GM23338 (cell line): ENCODE measurements around the gene NSUN7. TPM values are rescaled to one million over a fixed set of nuclear protein-coding genes. Genes with fewer than 3 reads are reported as not detected.
A peak's percentile ranks its signal among the peaks of the same experiment; 100 is the strongest.

Source experiments
- ATAC-seq: fragments of 200-7000 bp; cut with Tn5 transposase; 3 replicates; pipeline ENCODE4 v1.9.1; 2020
- DNase-seq: peaks from one replicate; pipeline ENCODE4 v3.0.0-alpha.2; 2015; ENCODE audit warnings: low spot score
- H2AFZ ChIP-seq: fragments of 200-600 bp; sonication (generic); 2 replicates; pipeline ENCODE4 v1.8.0; 2016; ENCODE audit warnings: antibody characterized with exemption, mild to moderate bottlenecking, moderate library complexity
- H3F3A ChIP-seq: fragments of 200-600 bp; sonication (generic); replicated peaks from 2 replicates; pipeline ENCODE4 v1.8.0; 2017; ENCODE audit warnings: antibody characterized with exemption, mixed run types, low read depth
- H3K27ac ChIP-seq: fragments of 200-600 bp; sonication (generic); 2 replicates; pipeline ENCODE4 v1.6.1; 2016; ENCODE audit warnings: low read depth
- H3K27me3 ChIP-seq: fragments of 200-600 bp; sonication (generic); 2 replicates; pipeline ENCODE4 v1.8.0; 2016; ENCODE audit warnings: mild to moderate bottlenecking, mixed run types, moderate library complexity; ENCODE audit not compliant: insufficient read depth
- H3K36me3 ChIP-seq: fragments of 200-600 bp; sonication (generic); 2 replicates; pipeline ENCODE4 v1.8.0; 2016; ENCODE audit warnings: mild to moderate bottlenecking; ENCODE audit not compliant: insufficient read depth
- H3K4me1 ChIP-seq: fragments of 200-600 bp; sonication (generic); 2 replicates; pipeline ENCODE4 v1.8.0; 2016; ENCODE audit warnings: mild to moderate bottlenecking, moderate library complexity; ENCODE audit not compliant: insufficient read depth
- H3K4me2 ChIP-seq: fragments of 200-600 bp; sonication (generic); 2 replicates; pipeline ENCODE4 v1.7.1; 2017; ENCODE audit warnings: mixed run types
- H3K4me3 ChIP-seq: fragments of 200-600 bp; sonication (generic); 2 replicates; pipeline ENCODE4 v1.6.1; 2016; ENCODE audit warnings: mixed run types
- H3K79me2 ChIP-seq: fragments of 200-600 bp; sonication (generic); replicated peaks from 2 replicates; pipeline ENCODE4 v1.8.0; 2017; ENCODE audit warnings: mild to moderate bottlenecking; ENCODE audit not compliant: insufficient read depth
- H3K9me2 ChIP-seq: fragments of 200-600 bp; sonication (generic); 2 replicates; pipeline ENCODE4 v1.8.0; 2017; ENCODE audit not compliant: insufficient read depth
- H4K20me1 ChIP-seq: fragments of 200-600 bp; sonication (generic); replicated peaks from 2 replicates; pipeline ENCODE4 v1.8.0; 2017; ENCODE audit warnings: mild to moderate bottlenecking; ENCODE audit not compliant: insufficient read depth
- H3K27ac Mint-ChIP-seq: 2 replicates; pipeline ENCODE4 v1.8.0; 2020; ENCODE audit warnings: inconsistent platforms, mild to moderate bottlenecking, moderate library complexity, mixed read lengths
- H3K27me3 Mint-ChIP-seq: 3 replicates; pipeline ENCODE4 v1.8.0; 2022; ENCODE audit warnings: low read depth, mild to moderate bottlenecking, moderate library complexity, mixed read lengths, inconsistent platforms; ENCODE audit not compliant: insufficient read depth, poor library complexity
- H3K36me3 Mint-ChIP-seq: 3 replicates; pipeline ENCODE4 v1.8.0; 2021; ENCODE audit warnings: low read depth, mild to moderate bottlenecking, inconsistent platforms, moderate library complexity, mixed read lengths
- H3K4me1 Mint-ChIP-seq: 3 replicates; pipeline ENCODE4 v1.8.0; 2020; ENCODE audit warnings: mild to moderate bottlenecking, inconsistent platforms, mixed read lengths
- H3K4me3 Mint-ChIP-seq: 3 replicates; pipeline ENCODE4 v1.8.0; 2021; ENCODE audit warnings: moderate library complexity, mild to moderate bottlenecking, inconsistent platforms, mixed read lengths
- H3K9me3 Mint-ChIP-seq: 3 replicates; pipeline ENCODE4 v1.8.0; 2020; ENCODE audit warnings: moderate library complexity, mild to moderate bottlenecking, inconsistent platforms, mixed read lengths
- CREB1 ChIP-seq: fragments of 250-450 bp; sonication (Bioruptor Pico); IDR thresholded peaks from 2 replicates; pipeline ENCODE4 v1.5.0; 2020; ENCODE audit warnings: low read depth, mild to moderate bottlenecking, moderate library complexity
- EZH2 ChIP-seq: fragments of 200-600 bp; sonication (generic); IDR thresholded peaks from one replicate; pipeline ENCODE4 v1.8.0; 2017; ENCODE audit warnings: antibody characterized with exemption, mild to moderate bottlenecking, low read depth; ENCODE audit not compliant: unreplicated experiment
- EZH2phosphoT487 ChIP-seq: fragments of 200-600 bp; sonication (generic); IDR thresholded peaks from one replicate; pipeline ENCODE4 v1.8.1; 2018; ENCODE audit warnings: antibody characterized with exemption; ENCODE audit not compliant: unreplicated experiment
- JUNB ChIP-seq: IDR thresholded peaks from one replicate; pipeline ENCODE4 v1.6.1; 2016; ENCODE audit warnings: antibody characterized with exemption; ENCODE audit not compliant: unreplicated experiment
- NANOG ChIP-seq: IDR thresholded peaks from 2 replicates; pipeline ENCODE4 v1.6.1; 2016; ENCODE audit warnings: antibody characterized with exemption, borderline replicate concordance
- POLR2AphosphoS5 ChIP-seq: IDR thresholded peaks from 2 replicates; pipeline ENCODE4 v1.6.1; 2016; ENCODE audit warnings: antibody characterized with exemption, low read depth
- STAT1 ChIP-seq: IDR thresholded peaks from one replicate; pipeline ENCODE4 v1.6.1; 2016; ENCODE audit warnings: antibody characterized with exemption; ENCODE audit not compliant: unreplicated experiment
- ZNF114 ChIP-seq: fragments of 250-450 bp; sonication (Bioruptor Pico); IDR thresholded peaks from 2 replicates; pipeline ENCODE4 v1.5.0; 2020; ENCODE audit warnings: mild to moderate bottlenecking, moderate library complexity
- ZNF331 ChIP-seq: fragments of 250-450 bp; sonication (Bioruptor Pico); IDR thresholded peaks from 2 replicates; pipeline ENCODE4 v1.5.0; 2020; ENCODE audit warnings: low read depth, mild to moderate bottlenecking, moderate library complexity
- polyA plus RNA-seq: library from polyadenylated mRNA; unstranded; fragments of >200 nt; fragmentation: Nextera tagmentation; extraction: Ambion mirVana; gene quantifications from 2 replicates; pipeline ENCODE4 v1.2.1, GENCODE V29; 2016
- total RNA-seq: library from RNA; depleted of rRNA; stranded (reverse); fragments of >200 nt; shearing (Covaris generic); gene quantifications from 2 replicates; pipeline ENCODE4 v1.2.3, GENCODE V29; 2014
- TF ChIP-seq, protein P1 (sequence below): IDR thresholded peaks from one replicate; pipeline ENCODE4 v1.6.1; 2018; ENCODE audit warnings: antibody characterized with exemption; ENCODE audit not compliant: unreplicated experiment
- TF ChIP-seq, protein P2 (sequence below): IDR thresholded peaks from 2 replicates; pipeline ENCODE4 v1.6.1; 2016; ENCODE audit warnings: antibody characterized with exemption
- TF ChIP-seq, protein P3 (sequence below): fragments of 250-450 bp; sonication (Bioruptor Pico); IDR thresholded peaks from 2 replicates; pipeline ENCODE4 v1.5.0; 2020; ENCODE audit warnings: mild to moderate bottlenecking, moderate library complexity
- TF ChIP-seq, protein P4 (sequence below), 2 experiments: fragments of 200-600 bp in 1 of 2; sonication (generic) in 1 of 2; conservative IDR thresholded peaks; 2 replicates each; pipeline versions ENCODE4 v1.5.1 to v1.6.1; 2016 to 2017; ENCODE audit warnings: antibody characterized with exemption in 2 of 2, low read depth in 2 of 2, mild to moderate bottlenecking in 2 of 2, moderate library complexity in 1 of 2

Gene NSUN7
- total and polyA plus RNA-seq, 2 experiments from 2014 or later: 28.8 to 29.0 TPM

DNA sequence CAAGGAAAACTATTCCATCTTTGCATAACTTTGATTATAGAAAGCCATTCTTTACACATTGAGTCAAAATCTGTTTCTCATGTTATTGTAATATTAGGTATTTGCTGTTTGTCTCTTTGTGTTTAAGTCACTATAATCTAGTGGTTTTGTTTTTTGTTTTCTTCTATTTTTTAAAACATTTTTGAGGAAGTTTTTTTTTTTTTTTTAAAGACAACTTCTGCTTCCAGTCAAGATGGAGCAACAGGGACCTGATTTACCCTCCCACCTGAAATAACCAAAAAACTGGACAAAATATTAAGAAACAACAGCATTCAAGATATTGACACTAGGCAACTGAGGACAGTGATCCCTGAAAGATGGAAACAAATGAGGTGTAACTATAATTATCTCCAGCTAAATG lies 18.4 kb upstream of the NSUN7 start (continued):
- TF ChIP-seq, protein P1, sequence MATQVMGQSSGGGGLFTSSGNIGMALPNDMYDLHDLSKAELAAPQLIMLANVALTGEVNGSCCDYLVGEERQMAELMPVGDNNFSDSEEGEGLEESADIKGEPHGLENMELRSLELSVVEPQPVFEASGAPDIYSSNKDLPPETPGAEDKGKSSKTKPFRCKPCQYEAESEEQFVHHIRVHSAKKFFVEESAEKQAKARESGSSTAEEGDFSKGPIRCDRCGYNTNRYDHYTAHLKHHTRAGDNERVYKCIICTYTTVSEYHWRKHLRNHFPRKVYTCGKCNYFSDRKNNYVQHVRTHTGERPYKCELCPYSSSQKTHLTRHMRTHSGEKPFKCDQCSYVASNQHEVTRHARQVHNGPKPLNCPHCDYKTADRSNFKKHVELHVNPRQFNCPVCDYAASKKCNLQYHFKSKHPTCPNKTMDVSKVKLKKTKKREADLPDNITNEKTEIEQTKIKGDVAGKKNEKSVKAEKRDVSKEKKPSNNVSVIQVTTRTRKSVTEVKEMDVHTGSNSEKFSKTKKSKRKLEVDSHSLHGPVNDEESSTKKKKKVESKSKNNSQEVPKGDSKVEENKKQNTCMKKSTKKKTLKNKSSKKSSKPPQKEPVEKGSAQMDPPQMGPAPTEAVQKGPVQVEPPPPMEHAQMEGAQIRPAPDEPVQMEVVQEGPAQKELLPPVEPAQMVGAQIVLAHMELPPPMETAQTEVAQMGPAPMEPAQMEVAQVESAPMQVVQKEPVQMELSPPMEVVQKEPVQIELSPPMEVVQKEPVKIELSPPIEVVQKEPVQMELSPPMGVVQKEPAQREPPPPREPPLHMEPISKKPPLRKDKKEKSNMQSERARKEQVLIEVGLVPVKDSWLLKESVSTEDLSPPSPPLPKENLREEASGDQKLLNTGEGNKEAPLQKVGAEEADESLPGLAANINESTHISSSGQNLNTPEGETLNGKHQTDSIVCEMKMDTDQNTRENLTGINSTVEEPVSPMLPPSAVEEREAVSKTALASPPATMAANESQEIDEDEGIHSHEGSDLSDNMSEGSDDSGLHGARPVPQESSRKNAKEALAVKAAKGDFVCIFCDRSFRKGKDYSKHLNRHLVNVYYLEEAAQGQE: no peak

DNA sequence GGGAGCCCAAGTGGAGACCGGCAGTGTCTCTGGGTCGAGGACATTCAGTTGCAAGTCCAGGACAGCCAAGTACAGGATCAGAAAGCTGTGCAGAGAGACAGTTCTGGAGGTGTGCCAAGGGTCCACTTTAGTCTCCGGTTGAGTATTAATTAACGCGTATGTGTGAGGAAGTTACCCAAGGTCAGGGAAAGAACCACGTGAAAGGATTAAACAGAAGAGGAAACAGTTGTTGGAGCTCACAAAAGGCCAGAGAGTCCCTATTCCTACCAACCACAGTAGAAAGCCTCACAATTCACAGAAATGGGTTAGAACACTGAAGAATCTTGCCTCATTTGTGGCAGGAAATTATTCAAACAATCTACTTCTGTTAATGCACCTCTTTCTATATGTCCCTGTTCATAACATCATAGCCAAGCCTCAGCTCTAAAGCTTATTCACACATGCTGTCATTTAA lies 17.9 kb upstream of the NSUN7 start:
- no peaks in the 10 kb centered on the region; the same call in 2 of the 3 replicates for H3K9me3 Mint-ChIP-seq
- TF ChIP-seq, protein P2, sequence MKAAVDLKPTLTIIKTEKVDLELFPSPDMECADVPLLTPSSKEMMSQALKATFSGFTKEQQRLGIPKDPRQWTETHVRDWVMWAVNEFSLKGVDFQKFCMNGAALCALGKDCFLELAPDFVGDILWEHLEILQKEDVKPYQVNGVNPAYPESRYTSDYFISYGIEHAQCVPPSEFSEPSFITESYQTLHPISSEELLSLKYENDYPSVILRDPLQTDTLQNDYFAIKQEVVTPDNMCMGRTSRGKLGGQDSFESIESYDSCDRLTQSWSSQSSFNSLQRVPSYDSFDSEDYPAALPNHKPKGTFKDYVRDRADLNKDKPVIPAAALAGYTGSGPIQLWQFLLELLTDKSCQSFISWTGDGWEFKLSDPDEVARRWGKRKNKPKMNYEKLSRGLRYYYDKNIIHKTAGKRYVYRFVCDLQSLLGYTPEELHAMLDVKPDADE: no peak
- no peak for TF ChIP-seq EZH2
- TF ChIP-seq ZNF114 (CRISPR knock-in tag): no peak
- TF ChIP-seq ZNF331 (CRISPR knock-in tag): no peak
- no peak for TF ChIP-seq STAT1
- no peak for TF ChIP-seq NANOG
- TF ChIP-seq EZH2phosphoT487: no peak
- TF ChIP-seq, protein P3, sequence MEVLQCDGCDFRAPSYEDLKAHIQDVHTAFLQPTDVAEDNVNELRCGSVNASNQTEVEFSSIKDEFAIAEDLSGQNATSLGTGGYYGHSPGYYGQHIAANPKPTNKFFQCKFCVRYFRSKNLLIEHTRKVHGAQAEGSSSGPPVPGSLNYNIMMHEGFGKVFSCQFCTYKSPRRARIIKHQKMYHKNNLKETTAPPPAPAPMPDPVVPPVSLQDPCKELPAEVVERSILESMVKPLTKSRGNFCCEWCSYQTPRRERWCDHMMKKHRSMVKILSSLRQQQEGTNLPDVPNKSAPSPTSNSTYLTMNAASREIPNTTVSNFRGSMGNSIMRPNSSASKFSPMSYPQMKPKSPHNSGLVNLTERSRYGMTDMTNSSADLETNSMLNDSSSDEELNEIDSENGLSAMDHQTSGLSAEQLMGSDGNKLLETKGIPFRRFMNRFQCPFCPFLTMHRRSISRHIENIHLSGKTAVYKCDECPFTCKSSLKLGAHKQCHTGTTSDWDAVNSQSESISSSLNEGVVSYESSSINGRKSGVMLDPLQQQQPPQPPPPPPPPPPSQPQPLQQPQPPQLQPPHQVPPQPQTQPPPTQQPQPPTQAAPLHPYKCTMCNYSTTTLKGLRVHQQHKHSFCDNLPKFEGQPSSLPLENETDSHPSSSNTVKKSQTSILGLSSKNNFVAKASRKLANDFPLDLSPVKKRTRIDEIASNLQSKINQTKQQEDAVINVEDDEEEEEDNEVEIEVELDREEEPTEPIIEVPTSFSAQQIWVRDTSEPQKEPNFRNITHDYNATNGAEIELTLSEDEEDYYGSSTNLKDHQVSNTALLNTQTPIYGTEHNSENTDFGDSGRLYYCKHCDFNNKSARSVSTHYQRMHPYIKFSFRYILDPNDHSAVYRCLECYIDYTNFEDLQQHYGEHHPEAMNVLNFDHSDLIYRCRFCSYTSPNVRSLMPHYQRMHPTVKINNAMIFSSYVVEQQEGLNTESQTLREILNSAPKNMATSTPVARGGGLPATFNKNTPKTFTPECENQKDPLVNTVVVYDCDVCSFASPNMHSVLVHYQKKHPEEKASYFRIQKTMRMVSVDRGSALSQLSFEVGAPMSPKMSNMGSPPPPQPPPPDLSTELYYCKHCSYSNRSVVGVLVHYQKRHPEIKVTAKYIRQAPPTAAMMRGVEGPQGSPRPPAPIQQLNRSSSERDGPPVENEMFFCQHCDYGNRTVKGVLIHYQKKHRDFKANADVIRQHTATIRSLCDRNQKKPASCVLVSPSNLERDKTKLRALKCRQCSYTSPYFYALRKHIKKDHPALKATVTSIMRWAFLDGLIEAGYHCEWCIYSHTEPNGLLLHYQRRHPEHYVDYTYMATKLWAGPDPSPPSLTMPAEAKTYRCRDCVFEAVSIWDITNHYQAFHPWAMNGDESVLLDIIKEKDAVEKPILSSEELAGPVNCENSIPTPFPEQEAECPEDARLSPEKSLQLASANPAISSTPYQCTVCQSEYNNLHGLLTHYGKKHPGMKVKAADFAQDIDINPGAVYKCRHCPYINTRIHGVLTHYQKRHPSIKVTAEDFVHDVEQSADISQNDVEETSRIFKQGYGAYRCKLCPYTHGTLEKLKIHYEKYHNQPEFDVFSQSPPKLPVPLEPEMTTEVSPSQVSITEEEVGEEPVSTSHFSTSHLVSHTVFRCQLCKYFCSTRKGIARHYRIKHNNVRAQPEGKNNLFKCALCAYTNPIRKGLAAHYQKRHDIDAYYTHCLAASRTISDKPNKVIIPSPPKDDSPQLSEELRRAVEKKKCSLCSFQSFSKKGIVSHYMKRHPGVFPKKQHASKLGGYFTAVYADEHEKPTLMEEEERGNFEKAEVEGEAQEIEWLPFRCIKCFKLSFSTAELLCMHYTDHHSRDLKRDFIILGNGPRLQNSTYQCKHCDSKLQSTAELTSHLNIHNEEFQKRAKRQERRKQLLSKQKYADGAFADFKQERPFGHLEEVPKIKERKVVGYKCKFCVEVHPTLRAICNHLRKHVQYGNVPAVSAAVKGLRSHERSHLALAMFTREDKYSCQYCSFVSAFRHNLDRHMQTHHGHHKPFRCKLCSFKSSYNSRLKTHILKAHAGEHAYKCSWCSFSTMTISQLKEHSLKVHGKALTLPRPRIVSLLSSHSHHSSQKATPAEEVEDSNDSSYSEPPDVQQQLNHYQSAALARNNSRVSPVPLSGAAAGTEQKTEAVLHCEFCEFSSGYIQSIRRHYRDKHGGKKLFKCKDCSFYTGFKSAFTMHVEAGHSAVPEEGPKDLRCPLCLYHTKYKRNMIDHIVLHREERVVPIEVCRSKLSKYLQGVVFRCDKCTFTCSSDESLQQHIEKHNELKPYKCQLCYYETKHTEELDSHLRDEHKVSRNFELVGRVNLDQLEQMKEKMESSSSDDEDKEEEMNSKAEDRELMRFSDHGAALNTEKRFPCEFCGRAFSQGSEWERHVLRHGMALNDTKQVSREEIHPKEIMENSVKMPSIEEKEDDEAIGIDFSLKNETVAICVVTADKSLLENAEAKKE (CRISPR knock-in tag): no peak
- TF ChIP-seq, protein P4, sequence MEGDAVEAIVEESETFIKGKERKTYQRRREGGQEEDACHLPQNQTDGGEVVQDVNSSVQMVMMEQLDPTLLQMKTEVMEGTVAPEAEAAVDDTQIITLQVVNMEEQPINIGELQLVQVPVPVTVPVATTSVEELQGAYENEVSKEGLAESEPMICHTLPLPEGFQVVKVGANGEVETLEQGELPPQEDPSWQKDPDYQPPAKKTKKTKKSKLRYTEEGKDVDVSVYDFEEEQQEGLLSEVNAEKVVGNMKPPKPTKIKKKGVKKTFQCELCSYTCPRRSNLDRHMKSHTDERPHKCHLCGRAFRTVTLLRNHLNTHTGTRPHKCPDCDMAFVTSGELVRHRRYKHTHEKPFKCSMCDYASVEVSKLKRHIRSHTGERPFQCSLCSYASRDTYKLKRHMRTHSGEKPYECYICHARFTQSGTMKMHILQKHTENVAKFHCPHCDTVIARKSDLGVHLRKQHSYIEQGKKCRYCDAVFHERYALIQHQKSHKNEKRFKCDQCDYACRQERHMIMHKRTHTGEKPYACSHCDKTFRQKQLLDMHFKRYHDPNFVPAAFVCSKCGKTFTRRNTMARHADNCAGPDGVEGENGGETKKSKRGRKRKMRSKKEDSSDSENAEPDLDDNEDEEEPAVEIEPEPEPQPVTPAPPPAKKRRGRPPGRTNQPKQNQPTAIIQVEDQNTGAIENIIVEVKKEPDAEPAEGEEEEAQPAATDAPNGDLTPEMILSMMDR (conservative IDR thresholded peaks at IDR 0.05; ENCODE audit: low read depth in 2 of 2): no peak
- TF ChIP-seq JUNB: no peak
- TF ChIP-seq POLR2AphosphoS5: no peak
- TF ChIP-seq CREB1 (CRISPR knock-in tag): no peak

More for the DNA sequence above, 17.9 kb upstream of the NSUN7 start:
- H3K36me3 ChIP-seq: no peaks in the 10 kb centered on the region
- Mint-ChIP-seq H3K4me3 (no peak overlapping the region), H3K36me3 (no peaks in the 10 kb centered on the region), H3K27me3 (no peaks in the 10 kb centered on the region), H3K4me1 (peaks cover 2% of the 10 kb centered on the region), H3K27ac (no peak overlapping the region)
- ATAC-seq (no peak), DNase-seq (no peak)
- H3K27ac ChIP-seq: no peak overlapping the region
- H3F3A ChIP-seq: no peaks in the 10 kb centered on the region
- no peaks in the 10 kb centered on the region for H3K9me2 ChIP-seq
- H3K79me2 ChIP-seq: no peaks in the 10 kb centered on the region
- no peak overlapping the region for H3K4me3 ChIP-seq
- peak overlapping the region; percentile 72; the same call in 1 of the 2 replicates for H2AFZ ChIP-seq
- H4K20me1 ChIP-seq: no peaks in the 10 kb centered on the region
- H3K4me1 ChIP-seq: no peaks in the 10 kb centered on the region
- no peaks in the 10 kb centered on the region for H3K27me3 ChIP-seq
- H3K4me2 ChIP-seq: no peak overlapping the region
